ENCODE results near the gene INTS1.

Gene INTS1, protein sequence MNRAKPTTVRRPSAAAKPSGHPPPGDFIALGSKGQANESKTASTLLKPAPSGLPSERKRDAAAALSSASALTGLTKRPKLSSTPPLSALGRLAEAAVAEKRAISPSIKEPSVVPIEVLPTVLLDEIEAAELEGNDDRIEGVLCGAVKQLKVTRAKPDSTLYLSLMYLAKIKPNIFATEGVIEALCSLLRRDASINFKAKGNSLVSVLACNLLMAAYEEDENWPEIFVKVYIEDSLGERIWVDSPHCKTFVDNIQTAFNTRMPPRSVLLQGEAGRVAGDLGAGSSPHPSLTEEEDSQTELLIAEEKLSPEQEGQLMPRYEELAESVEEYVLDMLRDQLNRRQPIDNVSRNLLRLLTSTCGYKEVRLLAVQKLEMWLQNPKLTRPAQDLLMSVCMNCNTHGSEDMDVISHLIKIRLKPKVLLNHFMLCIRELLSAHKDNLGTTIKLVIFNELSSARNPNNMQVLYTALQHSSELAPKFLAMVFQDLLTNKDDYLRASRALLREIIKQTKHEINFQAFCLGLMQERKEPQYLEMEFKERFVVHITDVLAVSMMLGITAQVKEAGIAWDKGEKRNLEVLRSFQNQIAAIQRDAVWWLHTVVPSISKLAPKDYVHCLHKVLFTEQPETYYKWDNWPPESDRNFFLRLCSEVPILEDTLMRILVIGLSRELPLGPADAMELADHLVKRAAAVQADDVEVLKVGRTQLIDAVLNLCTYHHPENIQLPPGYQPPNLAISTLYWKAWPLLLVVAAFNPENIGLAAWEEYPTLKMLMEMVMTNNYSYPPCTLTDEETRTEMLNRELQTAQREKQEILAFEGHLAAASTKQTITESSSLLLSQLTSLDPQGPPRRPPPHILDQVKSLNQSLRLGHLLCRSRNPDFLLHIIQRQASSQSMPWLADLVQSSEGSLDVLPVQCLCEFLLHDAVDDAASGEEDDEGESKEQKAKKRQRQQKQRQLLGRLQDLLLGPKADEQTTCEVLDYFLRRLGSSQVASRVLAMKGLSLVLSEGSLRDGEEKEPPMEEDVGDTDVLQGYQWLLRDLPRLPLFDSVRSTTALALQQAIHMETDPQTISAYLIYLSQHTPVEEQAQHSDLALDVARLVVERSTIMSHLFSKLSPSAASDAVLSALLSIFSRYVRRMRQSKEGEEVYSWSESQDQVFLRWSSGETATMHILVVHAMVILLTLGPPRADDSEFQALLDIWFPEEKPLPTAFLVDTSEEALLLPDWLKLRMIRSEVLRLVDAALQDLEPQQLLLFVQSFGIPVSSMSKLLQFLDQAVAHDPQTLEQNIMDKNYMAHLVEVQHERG (N-terminal part only)

DNA sequence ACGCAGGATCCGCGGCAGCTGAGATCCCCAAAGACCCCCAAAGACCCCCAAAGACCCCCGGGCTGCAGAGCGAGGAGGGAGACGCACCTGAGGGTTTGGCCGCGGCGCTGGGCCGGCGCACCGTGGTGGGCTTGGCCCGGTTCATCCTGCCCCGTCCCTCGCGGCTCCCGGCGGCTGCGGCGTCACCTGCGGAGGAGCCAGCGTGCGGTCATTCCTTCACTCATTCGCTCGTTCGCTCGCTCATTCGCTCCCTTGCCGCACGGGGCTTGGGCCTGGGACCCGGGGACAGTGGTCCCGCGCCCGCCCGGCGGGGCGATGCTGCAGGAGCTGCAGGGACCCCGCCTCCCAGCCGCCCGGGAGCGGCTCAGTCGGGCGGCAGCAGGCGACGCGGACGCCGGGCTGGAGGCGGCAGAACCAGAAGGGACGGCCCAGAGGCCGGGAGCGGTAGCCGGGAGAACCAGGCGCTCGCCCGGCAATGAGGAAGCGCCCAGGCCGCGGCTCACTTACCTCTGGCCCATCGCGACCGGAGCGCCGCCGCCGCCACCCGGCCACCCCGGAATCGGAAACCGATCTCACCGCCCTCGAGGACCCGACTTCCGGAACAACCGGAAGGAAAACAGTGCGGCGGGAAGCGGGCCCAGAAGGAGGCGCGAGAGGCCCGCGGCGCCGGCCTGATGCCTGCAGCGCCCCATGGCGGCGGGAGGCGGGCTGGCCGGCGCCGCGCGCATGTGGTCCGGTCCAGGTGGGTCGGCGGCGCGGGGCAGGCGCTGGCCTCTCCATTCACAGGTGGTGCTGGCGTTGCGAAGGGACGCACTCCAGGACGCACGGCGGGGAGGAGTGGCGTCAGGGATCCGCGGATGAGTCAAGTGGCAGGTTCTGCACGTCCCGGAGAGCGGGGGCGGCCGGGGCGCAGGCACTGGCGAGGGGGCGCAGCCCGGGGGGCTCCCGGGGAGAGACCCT lies at the start of gene INTS1:
TSS of gene INTS1 (minus strand) at position 574 of the 960 bp plus-strand sequence. CDS start at position 145, 429 bp downstream.
- peak; percentile 94 for DNase-seq

GRCh38 chr7:1553512-1554210 lies 49.5 kb upstream of the INTS1 start:
- no peak for DNase-seq

DNA sequence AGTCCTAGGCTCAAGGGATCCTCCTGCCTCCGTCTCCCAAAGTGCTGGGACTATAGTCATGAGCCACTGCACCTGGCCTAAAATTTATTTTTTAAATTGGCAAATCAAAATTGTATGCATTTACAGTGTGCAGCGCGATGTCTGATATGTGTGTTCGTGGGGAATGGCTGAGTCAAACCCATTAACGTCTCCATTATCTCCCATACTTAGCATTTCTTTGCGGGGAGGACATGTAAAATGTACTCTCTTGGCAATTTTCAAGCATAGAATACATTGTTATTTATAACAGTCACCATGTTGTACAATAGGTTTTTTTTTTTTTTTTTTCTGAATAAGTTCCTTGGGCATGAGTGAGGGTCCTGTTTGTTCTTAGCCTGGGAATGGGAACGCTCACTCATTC lies 48.0 kb upstream of the INTS1 start:
- DNase-seq = no peak

GRCh38 chr7:1550846-1551155 lies 46.6 kb upstream of the INTS1 start:
- no peak for DNase-seq

GRCh38 chr7:1550005-1550845 lies 46.0 kb upstream of the INTS1 start:
- no peak for DNase-seq

- DNase-seq = no peak
Measured at GRCh38 chr7:1549357-1550004, 45.3 kb upstream of the INTS1 start.

- DNase-seq = no peak
Measured at GRCh38 chr7:1548944-1549343, 44.8 kb upstream of the INTS1 start.

GRCh38 chr7:1548438-1548831 lies 44.2 kb upstream of the INTS1 start:
- DNase-seq = no peak

GRCh38 chr7:1547777-1548437 lies 43.7 kb upstream of the INTS1 start:
- DNase-seq = no peak

GRCh38 chr7:1546909-1547776 lies 43.0 kb upstream of the INTS1 start:
- DNase-seq = no peak

DNA sequence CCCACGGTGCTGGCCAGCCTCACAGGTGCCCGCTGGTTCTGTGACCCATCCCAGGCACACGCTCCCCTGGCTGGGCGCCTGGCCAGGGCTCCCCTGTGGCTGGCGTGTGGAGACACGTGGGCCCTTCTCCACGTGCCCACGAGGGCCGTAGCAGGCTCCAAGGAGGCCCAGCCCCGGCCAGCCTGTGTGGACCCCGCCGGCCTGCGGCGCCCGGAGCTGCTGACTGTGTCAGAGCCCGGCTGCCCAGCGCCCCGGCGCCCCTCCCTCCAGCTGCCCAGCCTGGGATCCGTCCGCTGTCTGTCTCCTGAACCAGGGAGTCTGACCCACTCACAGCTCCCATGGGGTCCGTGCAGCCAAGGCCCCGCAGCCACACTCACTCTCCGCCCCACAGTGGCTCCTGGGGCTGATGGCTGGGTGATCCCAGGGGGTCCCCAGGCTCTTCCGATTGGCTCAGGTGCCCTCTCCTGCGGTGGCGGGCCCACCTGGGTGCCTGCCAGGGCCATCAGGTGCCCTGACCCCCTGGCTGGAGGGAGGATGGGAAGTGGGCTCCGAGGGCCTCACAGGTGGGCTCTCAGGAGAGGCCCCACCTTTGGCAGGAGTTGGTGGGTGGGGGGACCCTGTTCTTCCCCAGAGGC lies 42.2 kb upstream of the INTS1 start:
- no peak for DNase-seq

- no peak for DNase-seq
Measured at GRCh38 chr7:1545417-1546246, 41.4 kb upstream of the INTS1 start.

DNA sequence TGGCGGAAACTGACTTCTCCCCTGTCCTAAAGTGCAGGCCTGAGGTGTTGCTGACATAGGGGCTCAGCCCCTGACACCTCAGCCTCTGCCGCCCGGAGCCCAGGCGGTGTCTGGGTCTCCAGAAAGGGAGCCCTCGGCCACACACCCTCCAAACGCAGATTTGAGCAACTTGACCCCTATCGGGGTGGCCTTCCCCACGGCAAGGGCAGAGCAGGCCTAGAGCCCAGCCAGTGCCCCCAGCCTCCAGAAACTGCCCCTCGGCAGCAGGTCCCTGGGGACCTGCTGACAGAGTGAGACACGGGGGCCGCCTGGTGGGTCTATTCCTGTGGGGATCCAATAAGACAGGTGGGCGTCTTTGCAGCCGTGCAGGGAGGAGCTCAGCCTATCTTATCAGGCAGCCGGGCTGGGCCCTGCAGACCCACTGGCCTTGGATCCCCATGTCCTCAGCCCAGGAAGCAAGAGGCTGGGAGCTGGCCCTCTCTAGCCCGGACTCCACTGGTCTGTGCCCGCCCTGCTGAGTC lies 40.8 kb upstream of the INTS1 start:
- no peak for DNase-seq

- DNase-seq = no peak
Measured at GRCh38 chr7:1544178-1544895, 40.1 kb upstream of the INTS1 start.

GRCh38 chr7:1543826-1544177 lies 39.6 kb upstream of the INTS1 start:
- no peak for DNase-seq
